Upper lobe of left lung (tissue), 6 donors: ENCODE results near the gene CLGN. TPM values are rescaled to one million over a fixed set of nuclear protein-coding genes. Genes with fewer than 3 reads are reported as not detected.
"Not testable (repeated sequence)": the region's sequence is repeated elsewhere in the genome, so short reads cannot be mapped to it uniquely, and the experiment has no call there.

Source experiments
- ATAC-seq, 2 donors: fragments of 200-7000 bp; cut with Tn5 transposase; one replicate each; pipeline ENCODE4 v1.9.1; 2022; ENCODE audit warnings: mild to moderate bottlenecking in 2 of 2, moderate library complexity in 2 of 2; ENCODE audit not compliant: low FRiP score in 2 of 2
- DNase-seq, 2 donors: peaks; one replicate each; pipeline ENCODE4 v3.0.0-alpha.2; 2019 to 2020
- H3K27ac ChIP-seq, 4 donors: fragments of 200-600 bp; sonication (generic); one replicate each; pipeline ENCODE4 v1.5.1; 2016 to 2019
- H3K27me3 ChIP-seq, 4 donors: fragments of 200-600 bp; sonication (generic); one replicate each; pipeline ENCODE4 v1.5.1; 2017 to 2019
- H3K36me3 ChIP-seq, 4 donors: fragments of 200-600 bp; sonication (generic); one replicate each; pipeline ENCODE4 v1.5.1; 2016 to 2019
- H3K4me1 ChIP-seq, 4 donors: fragments of 200-600 bp; sonication (generic); one replicate each; pipeline ENCODE4 v1.5.1; 2018 to 2019
- H3K4me3 ChIP-seq, 4 donors: fragments of 200-600 bp; sonication (generic); one replicate each; pipeline ENCODE4 v1.5.1; 2017 to 2019; ENCODE audit warnings: mild to moderate bottlenecking in 2 of 4, moderate library complexity in 1 of 4
- H3K9me3 ChIP-seq, 4 donors: fragments of 200-600 bp; sonication (generic); one replicate each; pipeline ENCODE4 v1.5.1; 2018 to 2019
- CTCF ChIP-seq, 6 experiments: fragments of 450-650 bp in 4 of 6; fragments of 200-600 bp in 2 of 6; sonication (generic) in 2 of 6; IDR thresholded peaks; one replicate each; pipeline ENCODE4 v1.5.1; 2016 to 2019; ENCODE audit warnings: antibody characterized with exemption in 6 of 6
- EP300 ChIP-seq, 4 donors: sonication (generic); formaldehyde crosslinking; IDR thresholded peaks; one replicate each; pipeline ENCODE4 v1.5.1; 2017; ENCODE audit warnings: antibody characterized with exemption in 4 of 4, control low read depth in 2 of 4
- POLR2A ChIP-seq, 4 donors: fragments of 450-650 bp; IDR thresholded peaks; one replicate each; pipeline ENCODE4 v1.5.1; 2016 to 2017; ENCODE audit warnings: antibody characterized with exemption in 4 of 4, mild to moderate bottlenecking in 2 of 4
- POLR2AphosphoS5 ChIP-seq, 2 donors: sonication (generic); formaldehyde crosslinking; IDR thresholded peaks; one replicate each; pipeline ENCODE4 v1.5.1; 2017; ENCODE audit warnings: antibody characterized with exemption in 2 of 2
- WGBS, 2 donors: methylation state at CpG; one replicate each; pipeline ENCODE4 v1.1.5; 2017 to 2018; 5-methylcytosine and 5-hydroxymethylcytosine counted together
- total RNA-seq, 6 donors: library from RNA; depleted of rRNA in 4 of 6; stranded (reverse); fragments of >200 nt in 4 of 6; gene quantifications; one replicate each; pipeline versions ENCODE4 v1.1.0 to v1.2.1, GENCODE V29; 2016 to 2021
- donor health status: DM: no; HTN: no; CAD: no; lungs with moderate emphysema.
- donor health status: DM: no; HTN: yes; CAD: no; lungs with severe emphysema.

The CLGN gene
- total RNA-seq, 6 donors from 2014 or later, result 0.20 to 2.9 (median 0.47) TPM; not detected in 2

GRCh38 chr4:140439644-140440142 is 12.2 kb upstream of the CLGN start:
- H3K9me3 ChIP-seq, result no peaks in the 10 kb centered on the region
- TF ChIP-seq POLR2AphosphoS5 (IDR thresholded peaks at IDR 0.05) (no peak), EP300 (IDR thresholded peaks at IDR 0.05) (no peak), POLR2A (IDR thresholded peaks at IDR 0.05) (no peak), CTCF (IDR thresholded peaks at IDR 0.05) (no peak)
- H3K4me1 ChIP-seq, result no peaks in the 10 kb centered on the region
- ATAC-seq, result no peak
- DNase-seq, result no peak
- no peak overlapping the region for H3K27ac ChIP-seq
- H3K4me3 ChIP-seq, result no peak overlapping the region
- no peaks in the 10 kb centered on the region for H3K27me3 ChIP-seq
- no peaks in the 10 kb centered on the region for H3K36me3 ChIP-seq

DNA sequence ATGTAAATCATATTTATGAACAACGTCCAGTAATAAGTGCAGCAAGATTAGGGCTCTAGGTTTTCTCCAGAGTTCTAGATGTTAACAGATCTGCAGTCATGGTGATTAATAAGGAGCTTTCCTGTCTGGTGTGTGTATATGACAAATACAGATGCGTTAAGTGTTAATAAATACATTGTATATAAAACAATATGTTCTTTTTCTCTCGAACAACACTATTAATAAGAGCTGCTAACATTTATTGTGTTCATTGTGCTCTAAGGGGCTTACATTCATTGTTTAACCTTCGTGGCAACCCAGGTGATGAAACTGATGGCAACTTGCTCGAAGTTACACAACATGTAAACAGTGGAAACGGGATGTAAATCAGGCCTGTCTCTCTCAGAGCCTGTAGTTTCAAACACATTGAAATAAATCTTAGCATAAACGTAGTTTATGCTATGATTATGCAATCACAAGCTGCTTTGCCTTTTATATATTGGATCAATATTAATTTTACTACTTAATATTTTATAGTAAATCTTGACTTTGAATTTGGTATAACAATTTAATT is 547 bp upstream of the CLGN start:
- H3K27ac ChIP-seq, result no peak overlapping the region
- H3K27me3 ChIP-seq, result peaks cover 0 to 4% (median 0%) of the 10 kb centered on the region in 4 donors
- no peaks in the 10 kb centered on the region for H3K36me3 ChIP-seq
- no peak for TF ChIP-seq EP300 (IDR thresholded peaks at IDR 0.05)
- TF ChIP-seq CTCF (IDR thresholded peaks at IDR 0.05), result no peak
- no peak for TF ChIP-seq POLR2AphosphoS5 (IDR thresholded peaks at IDR 0.05)
- TF ChIP-seq POLR2A (IDR thresholded peaks at IDR 0.05), result no peak
- peaks cover 7 to 19% (median 12%) of the 10 kb centered on the region in 4 donors for H3K4me1 ChIP-seq
- no peaks in the 10 kb centered on the region for H3K9me3 ChIP-seq
- WGBS, 2 donors, result 20 to 29% methylated on average over 7 of the region's 7 CpGs
- DNase-seq (no peak), ATAC-seq (no peak)
- peak overlapping the region; percentile 27 to 75 (median 55) for H3K4me3 ChIP-seq

DNA sequence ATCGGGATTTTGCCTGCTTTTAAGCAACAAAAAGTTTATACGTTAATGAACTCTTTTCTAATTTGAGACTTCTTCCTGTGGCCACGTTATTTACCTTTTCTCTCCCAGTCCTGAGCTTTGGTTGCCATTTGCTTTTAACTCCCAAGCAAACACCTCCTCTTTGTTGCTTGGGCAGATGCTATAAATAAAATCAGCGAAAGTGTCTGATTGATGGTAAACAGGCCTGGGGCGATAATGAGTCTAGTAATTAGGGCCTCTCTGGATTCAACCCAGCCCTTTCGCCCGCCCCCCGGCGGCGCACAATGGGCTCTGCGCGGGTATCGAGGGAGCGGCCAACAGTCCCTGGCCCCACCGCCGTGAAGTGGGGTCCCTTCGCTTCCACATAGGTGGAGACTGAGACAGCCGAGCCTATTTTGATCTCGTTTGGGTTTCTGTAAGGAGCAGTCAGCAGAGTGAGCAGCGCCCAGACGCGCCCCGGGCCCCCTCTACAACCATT is 790 bp downstream of the CLGN start:
- Histone ChIP-seq H3K36me3 (no peaks in the 10 kb centered on the region), H3K27me3 (peaks cover 0 to 4% (median 0%) of the 10 kb centered on the region in 4 donors), H3K9me3 (no peaks in the 10 kb centered on the region), H3K4me1 (peaks cover 7 to 19% (median 12%) of the 10 kb centered on the region in 4 donors), H3K4me3 (peak overlapping the region; percentile 27 to 75 (median 55)), H3K27ac (no peak overlapping the region)
- no peak for DNase-seq
- WGBS, 2 donors, result 13 to 19% methylated on average over 12 to 23 of the region's 23 CpGs
- peak in 1 of 2 donors; percentile 9 for ATAC-seq
- TF ChIP-seq POLR2AphosphoS5 (IDR thresholded peaks at IDR 0.05) (no peak), POLR2A (IDR thresholded peaks at IDR 0.05) (no peak), EP300 (IDR thresholded peaks at IDR 0.05) (no peak), CTCF (IDR thresholded peaks at IDR 0.05) (no peak)

DNA sequence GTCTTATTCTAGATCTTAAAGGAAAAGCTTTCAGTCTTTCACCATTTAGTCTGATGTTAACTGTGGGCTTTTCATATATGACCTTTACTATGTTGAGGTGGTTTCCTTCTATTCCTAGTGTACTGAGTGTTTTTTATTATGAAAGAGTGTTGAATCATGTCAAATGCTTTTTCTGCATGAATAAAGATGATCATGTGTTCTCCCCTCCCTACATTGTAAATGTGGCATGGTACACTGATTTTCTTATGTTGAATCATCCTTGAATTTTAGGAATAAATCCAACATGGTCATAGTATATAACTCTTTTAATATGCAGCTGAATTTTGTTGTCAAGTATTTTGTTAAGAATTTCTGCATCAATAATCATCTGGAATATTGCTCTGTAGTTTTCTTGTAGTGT is 4.3 kb downstream of the CLGN start:
- DNase-seq, result no peak
- no peak overlapping the region for H3K4me3 ChIP-seq
- H3K4me1 ChIP-seq, result peaks cover 7 to 18% (median 12%) of the 10 kb centered on the region in 4 donors
- H3K9me3 ChIP-seq, result no peaks in the 10 kb centered on the region
- H3K27ac ChIP-seq, result no peak overlapping the region
- ATAC-seq, result no peak
- TF ChIP-seq POLR2AphosphoS5 (IDR thresholded peaks at IDR 0.05) (no peak), CTCF (IDR thresholded peaks at IDR 0.05) (no peak), POLR2A (IDR thresholded peaks at IDR 0.05) (no peak), EP300 (IDR thresholded peaks at IDR 0.05) (no peak)
- no peaks in the 10 kb centered on the region for H3K36me3 ChIP-seq
- H3K27me3 ChIP-seq, result peaks cover 0 to 4% (median 0%) of the 10 kb centered on the region in 4 donors

- WGBS, 2 donors, result 85 to 95% methylated on average over 17 to 31 of the region's 32 CpGs
- not testable (repeated sequence) for ATAC-seq, H3K4me3 ChIP-seq, H3K9me3 ChIP-seq, H3K4me1 ChIP-seq, H3K36me3 ChIP-seq, H3K27ac ChIP-seq, H3K27me3 ChIP-seq
- DNase-seq, result peak in 1 of 2 donors; percentile 39
Measured at GRCh38 chr4:140413130-140413969, 14.1 kb downstream of the CLGN start.
